Activated CD4-positive, CD25-positive, alpha-beta regulatory T cell treated with anti-CD3 and anti-CD28 coated beads, Interleukin-2, amount 50 U/mL, for 16 hours (primary cell): ENCODE measurements around the gene KANSL3.

ENCODE experiments used
- DNase-seq: peaks from one replicate; pipeline ENCODE4 v3.0.0-alpha.2; 2020; ENCODE audit warnings: low read depth, low spot score

Gene KANSL3

DNA sequence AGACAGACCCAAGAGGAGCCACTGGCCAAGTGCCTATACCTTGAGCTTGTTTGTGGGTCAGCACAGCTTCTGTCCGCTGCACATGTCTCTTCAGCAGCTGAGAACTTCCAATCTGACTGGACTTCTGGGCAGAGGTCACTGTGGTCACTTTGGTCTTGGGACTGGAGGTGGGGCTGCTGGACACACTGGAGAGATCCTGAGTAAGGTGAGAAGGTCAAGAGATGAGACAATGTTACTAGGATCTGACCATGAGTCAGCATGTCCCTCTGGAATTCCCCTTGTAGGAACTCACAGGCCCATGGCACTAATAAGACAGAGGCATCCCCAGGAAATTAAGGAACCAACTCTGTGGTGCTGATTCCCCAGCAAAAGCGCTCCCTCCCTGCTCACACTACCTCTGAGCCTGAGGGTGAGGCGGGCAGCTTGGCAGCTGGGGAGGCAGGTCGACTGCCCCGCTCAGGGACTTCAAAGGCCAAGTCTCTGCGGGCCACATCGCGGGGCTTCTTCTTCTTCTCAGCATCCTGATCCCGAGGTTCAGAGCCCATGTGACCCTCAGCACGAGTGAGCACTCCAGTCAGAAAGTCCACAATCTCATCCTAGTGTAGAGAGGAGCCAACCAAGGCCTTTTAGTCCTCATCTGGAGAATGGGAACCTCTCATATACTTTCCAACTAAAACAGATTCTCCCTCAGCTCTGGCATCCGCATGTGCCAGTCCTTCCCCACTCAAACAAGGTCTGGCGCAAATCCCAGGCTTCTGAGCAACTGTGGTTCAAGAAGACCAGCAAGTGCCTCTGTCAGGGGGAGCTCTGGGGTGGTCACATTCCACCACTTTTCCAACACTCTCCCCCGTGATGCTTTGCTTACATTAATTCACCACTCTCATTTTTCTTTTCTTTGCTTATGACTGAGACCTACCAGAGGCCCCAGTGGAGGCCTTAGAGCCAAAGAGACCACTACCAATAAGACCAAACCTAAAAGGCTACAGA, 29.4 kb downstream of the KANSL3 start:
- no peak for DNase-seq

DNA sequence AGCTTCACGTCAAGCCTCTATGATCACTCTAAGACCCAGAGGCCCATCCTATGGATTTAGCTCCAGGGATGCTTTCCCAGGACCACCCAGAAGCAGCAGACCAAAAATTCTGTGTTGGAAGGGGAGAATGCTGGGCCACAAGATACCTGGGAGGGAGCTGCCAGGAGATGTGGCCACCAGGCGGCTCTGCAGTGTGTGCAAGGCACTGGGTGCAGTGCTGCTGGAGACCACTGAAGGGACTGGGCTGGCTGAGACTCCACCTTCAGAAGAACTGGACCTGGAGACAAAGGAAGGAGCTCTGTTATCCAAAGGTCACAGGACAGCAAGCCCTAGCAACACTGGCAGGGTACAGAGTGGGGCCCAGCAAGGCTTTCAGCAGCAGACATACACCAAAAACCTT, 34.0 kb downstream of the KANSL3 start:
- no peak for DNase-seq

DNA sequence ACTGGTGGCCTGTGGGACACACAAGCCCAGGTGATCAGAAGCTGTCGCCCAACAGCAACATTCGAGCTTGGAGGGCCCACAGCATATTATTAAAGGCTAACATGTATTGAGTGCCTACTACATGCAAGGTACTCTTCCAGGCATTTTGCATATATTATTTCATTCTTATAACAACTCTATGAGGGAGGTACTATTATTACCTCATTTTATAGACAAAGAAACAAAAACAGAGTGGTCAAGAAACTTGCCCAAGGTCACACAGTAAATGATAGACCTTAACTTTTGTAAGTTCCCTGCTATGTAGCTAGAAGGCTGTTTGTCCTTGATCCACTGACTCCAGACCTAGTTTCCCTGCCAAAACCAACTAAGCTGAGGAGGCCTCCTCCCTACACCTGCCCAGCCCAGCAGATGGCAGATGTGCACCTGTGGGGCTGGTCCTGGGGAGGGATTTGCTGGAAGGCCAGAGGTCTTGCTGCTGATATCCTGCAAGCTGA, 35.7 kb downstream of the KANSL3 start:
- no peak for DNase-seq

DNA sequence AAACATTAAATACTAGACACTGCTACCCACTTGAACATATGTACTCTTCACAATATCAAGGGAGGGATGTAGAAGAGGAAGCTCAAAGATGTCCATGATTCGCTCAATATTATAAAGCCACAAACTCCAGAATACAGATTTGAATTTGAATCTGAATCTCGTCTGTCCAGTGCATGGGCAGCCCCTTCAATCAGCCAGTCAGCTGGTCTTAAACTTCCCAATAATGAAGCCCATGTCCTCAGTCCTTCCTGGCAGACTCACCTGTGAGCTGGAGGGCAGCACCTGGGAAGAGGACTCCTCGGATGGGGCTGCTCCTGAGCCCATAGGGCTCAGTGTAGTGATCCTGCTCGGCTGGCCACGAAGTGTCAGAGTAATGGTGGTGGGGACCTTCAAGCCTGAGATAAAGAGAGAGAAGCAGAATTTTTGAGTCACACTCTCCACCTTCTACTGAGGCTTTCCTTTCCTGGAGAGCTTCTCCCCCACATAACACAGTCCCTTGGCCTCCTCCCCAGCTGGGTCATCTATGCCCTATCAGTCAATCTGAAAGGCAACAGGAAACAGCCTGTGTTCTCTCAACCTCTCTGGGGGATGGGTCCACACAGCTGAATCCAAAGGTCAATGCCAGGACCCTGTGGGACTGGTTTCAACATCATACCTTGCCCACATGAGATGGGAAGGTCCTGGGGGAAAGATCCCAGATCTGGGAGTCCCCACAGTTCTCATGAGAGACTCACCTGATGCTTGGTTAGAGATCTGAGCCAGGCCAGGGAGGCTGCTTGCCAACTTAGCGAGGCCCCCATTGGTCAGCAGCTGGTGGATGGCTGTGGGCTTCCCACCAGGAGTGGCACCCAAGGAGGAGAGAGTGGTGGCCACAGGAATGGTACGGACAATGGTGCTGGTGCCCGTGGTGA, 36.5 kb downstream of the KANSL3 start:
- DNase-seq = no peak

DNA sequence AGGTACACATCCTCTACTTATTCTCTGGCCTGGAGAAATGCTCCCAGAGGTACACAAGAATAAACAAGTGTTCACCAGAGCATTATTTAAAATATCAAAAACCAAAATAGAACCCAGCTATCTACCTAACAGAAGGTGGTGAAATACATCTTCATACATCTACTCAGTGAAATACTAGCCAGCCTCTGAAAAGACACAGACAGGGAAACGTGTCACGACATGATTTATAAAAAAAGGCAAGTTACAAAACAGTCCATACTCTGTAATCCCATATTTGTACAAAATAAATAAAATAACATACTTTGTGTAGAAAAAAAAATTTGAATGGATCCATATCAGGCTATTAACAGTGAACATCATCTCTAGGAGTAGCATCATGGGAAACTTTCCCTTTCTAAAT, 38.2 kb downstream of the KANSL3 start:
- DNase-seq = no peak

DNA sequence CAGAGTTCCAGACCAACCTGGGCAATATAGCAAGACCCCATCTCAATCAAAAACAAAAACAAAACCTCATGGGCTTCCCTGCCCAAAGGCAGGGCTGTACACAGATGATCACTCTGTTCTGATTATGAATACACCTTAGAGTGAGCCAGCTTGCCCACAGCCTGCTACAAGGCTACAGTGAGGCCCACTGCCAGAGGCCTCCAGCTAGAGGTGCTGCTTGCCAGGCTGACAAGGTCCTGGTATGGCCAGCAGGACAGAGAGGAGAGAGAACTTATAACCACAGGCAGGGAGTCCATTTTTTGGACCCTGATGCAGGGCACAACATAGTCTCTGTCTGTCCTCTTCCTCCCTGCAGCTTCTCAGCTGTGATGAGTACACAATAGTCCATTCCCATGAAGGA, 41.5 kb downstream of the KANSL3 start:
- DNase-seq = no peak

DNA sequence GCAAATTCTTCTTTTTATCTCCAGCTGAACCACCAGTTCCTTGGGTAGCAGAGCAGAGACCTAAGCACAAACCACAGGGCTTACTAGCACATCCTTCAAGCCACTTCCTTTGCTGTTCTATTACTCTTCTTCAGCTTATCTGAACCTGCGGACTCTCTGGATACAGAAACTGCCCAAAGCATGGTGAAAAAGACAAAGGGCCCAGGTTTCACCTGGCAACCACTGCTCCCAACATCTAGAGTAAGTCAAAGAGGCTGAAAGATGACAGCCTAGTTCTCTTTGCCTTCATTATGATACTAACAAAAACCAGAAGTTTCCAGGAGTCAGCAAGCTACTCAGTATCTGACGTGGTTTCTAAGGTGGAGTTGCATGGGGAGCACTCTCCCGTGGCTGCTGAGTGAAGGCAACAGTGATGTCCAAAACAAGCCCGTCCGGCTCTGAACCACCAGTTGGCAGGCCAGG, 43.4 kb downstream of the KANSL3 start:
- DNase-seq = no peak

DNA sequence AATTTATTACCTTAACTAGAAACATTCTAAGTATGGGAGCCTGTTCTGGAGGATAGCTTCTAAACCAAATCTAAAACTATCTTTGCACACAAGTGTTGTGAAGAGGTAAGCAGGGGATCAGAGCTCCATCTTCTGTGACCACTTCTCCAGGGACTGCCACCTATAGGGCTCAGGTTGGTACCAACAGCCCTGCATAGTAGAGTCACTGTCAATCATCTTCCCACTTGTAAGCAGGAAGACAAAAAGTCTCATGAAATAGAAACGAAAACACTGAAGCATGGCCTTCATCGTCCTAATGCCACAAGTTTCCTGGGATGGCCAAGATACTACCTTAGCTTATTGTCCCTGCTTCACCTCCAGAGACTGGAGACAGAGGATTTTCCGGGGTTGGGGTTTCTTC, 43.8 kb downstream of the KANSL3 start:
- DNase-seq = no peak

DNA sequence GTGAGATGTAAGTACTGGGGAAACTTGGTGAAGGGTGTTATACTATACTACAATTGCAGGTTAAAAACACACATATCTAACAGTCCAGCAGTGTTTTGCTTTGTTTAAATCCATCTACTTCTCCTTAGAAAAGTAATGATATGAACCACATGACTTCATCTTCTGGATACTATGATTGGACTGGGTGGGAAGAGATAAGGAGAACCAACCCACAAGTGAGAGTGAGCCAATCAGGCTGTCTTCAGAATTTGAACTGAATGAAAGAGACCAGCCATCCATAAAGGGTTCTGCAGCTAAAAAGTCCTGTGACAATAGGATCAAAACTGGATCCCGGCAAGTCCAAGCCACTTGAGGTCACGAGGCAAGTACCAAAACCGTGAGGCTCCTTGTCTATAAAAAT, 46.6 kb downstream of the KANSL3 start:
- no peak for DNase-seq

DNA sequence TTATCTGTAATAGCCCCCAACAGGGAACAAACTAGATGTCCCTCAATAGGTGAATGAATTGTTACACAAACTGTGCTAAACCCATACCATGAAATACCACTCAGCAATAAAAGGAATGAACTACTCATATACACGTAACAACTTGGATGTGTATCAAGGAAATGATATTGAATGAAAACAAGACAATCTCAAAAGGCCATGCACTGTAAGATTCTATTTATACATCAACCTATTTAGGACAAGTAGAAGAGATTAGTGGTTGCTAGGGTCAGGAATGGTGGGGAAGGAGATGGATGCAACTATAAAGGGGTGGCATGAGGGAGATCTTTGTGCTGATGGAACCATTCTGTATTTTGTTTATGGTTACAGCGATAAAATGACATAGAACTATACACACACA, 47.1 kb downstream of the KANSL3 start:
- no peak for DNase-seq

DNA sequence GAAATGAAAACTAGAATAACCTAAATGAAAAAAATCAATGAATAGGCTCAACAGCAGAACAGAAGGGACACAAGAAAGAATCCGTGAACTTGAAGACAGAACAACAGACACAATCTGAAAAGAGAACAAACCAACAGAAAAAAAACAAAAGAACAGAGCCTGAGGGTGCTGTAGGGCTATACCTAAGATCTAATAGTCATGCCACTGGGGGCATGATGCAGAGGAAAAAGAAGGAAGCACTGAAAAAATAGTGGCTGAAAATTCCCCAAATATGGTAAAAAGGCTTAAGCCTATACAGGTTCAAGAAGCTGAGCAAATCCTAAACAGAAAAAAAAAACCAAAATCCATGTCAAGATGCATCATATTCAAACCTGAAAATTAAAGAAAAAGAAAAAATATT, 50.3 kb downstream of the KANSL3 start:
- no peak for DNase-seq

DNA sequence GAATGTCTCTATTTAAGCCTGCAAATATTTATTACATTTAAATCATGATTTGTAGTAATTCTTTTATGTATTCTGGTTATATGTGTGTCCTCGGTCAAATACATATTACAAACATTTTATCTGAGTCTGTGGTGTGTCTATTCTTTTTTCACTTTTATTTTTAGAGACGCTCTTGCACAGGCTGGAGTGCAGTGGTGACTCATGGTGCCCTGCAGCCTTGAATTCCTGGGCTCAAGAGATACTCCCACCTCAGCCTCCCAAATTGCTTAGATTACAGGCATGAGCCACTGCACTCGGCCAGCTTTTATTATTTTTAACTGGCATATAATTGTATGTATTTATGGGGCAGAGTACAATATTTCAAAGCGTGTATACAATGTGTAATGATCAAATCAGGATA, 54.1 kb downstream of the KANSL3 start:
- no peak for DNase-seq

DNA sequence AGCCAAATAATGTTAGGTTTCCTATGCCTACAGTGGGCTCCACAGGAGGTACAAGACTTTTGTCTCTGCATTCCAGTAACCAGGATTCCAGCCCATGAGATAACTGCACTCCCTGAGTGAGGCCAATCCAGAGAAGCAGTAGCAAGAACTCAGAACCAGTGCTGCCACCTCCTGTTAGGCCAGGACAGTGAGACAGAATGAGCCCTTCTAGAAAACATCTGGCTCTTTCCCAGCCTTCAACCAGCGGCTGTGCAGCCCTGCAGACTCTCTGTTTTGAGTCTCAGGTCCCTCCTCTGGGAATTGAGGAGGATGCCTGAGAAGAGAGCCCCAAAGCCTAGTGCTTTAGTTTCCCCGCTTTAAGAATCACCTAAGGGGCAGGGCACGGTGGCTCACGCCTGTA, 57.3 kb downstream of the KANSL3 start:
- DNase-seq = no peak

DNA sequence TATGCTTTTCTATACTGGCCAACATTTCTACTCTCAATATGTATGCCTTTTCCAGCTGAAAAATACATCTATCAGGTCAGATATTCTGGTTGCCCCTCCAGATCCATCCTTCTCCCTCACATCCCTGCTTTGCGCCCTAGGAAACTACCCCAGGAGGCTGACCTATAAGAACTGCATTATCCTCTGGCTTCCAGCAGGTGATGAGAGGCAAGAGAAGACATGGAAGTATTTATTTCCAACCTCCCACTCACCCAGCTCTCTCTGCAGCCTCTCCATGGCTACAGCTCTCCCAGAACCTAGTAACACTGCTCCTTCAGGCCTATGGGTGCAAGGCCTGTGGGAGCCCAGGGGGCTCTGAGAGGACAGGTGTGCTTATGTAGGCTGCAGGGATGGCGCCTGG, 58.7 kb downstream of the KANSL3 start:
- DNase-seq = no peak

DNA sequence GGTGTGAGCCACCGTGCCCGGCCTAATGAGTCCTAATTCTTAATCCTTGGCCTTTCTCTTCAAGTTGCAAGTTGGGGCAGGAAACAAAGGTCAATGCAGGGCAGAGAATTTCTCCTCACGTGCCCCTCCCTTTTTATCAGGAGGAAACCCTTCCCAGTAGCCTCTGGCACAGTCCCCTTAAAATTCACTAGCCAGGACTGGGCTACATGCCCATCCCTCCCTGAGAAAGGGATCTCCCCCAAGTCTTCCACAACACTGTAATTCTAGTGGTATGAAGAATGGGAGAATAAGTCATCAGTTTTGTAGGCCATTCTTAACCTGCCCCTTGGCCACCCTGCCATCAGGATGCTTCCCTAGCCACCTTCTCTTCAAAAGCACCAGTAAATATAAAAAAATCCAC, 59.4 kb downstream of the KANSL3 start:
- no peak for DNase-seq

DNA sequence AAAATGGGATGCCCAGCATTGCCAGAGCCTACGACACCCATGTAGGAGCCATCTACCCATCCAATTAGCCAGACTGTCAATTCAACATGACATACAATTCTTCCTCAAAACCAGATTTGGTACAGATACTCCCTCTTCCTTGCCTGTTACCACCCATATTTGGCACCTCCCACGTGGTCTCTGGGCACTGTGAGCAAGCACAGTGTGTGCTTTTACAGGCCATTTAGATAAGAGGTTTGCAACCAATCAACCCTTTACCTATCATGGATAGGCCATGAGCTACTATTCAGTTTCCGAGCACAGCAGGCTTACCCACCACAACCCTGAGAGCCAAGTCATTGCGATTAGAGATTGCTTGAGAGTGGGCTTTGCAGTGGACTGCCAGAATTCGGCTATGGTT, 60.6 kb downstream of the KANSL3 start:
- DNase-seq = no peak

DNA sequence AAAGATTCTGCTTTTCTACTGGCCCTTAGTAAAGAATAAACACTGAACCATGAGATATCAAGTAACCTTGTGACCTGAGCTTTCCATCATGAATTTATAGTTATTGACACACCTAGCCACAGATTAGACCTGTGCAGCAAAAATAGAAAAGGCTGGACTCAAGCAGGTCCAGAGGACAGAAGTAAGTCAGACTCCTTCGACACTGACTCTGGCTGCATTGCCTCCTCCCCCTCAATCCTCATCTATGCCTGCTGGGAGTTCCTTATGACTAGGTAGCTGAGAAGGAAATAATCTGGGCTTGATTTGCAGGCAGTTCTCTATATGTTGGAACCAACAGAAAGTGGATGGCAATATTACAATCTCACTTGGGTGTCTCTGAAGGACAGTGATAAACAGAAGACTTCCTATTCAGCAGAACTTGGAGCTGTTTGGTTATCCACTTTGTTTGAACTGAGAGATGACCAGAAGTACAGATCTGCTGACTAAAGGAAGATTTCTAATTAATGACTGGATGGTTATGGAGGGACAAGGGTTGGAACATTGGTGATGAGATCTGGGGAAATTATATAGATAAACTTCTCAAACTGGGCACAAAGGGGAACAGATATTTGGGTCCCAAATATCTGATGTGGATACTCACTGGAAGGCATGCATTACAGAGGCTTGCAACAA, 62.2 kb downstream of the KANSL3 start:
- no peak for DNase-seq

DNA sequence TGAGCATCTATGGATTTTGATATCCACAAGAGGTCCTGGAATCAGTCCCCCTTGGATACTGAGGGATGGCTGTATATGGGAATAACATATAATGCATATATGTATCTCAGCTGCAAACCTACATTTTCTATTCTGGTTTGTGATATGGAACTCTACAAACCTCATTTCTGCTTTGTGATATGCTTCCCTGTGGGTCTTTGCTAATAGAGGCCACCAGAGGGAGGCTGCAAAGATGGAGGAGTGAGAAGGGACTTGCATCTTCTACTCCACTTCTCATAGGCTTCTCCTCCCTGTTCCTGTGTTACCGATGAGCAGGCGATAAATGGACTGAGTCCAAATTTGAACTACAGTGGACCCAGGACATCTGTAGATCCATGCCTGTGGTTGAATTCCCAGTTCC, 63.7 kb downstream of the KANSL3 start:
- DNase-seq = no peak

DNA sequence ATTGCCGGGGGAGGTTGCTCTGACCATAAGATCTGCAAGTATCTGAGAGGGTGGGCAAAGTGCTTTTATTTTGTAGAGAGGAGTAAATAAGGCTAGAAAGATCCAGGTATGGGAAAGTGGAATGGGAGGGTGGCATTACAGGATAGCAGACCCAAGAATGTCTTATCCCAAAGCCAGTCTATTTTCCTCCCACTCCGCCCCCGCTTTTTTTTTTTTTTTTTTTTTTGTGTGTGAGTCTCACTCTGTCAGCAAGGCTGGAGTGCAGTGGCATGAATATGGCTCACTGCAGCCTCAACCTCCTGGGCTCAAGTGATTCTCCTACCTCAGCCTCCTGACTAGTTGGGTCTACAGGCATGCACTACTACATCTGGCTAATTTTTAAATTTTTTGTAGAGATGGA, 70.0 kb downstream of the KANSL3 start:
- DNase-seq = no peak

DNA sequence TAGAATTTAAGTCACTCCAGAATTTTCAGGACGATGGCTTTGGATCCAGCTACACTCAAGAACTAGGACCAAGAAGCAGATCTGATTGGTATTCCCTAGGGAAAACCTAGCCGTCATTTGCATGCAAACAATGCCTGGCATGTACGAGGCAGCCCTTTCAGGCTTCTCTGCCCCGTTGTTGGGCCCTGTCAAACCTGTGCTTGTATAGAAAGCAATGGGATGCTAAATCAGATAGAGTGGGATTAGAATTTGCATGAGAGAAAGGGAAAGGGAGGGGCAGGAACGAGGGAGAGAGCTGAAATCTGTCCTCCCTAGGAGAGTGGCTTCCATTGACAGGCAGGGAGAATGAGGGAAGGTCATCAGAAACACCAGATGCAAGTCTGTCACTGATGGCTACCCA, 73.0 kb downstream of the KANSL3 start:
- DNase-seq = no peak

DNA sequence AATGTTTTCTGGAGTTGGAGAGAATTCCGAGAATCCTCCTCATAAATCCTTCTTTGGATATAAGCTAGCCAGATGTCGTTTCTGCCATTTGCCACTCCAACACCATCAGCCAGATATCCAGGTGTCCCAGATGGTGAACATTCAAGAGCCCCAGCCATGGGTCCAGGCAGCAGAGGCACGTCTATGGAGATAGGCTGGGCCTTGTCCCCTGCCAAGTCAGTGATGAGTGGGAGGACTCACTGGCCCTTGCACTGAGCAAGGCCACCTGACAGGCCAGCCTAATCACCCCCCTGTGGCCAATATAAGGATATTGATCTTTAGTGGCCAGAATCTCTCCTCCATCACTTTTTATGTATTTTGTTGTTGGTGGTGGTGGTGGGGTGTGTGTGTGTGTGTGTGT, 73.5 kb downstream of the KANSL3 start:
- DNase-seq = no peak

DNA sequence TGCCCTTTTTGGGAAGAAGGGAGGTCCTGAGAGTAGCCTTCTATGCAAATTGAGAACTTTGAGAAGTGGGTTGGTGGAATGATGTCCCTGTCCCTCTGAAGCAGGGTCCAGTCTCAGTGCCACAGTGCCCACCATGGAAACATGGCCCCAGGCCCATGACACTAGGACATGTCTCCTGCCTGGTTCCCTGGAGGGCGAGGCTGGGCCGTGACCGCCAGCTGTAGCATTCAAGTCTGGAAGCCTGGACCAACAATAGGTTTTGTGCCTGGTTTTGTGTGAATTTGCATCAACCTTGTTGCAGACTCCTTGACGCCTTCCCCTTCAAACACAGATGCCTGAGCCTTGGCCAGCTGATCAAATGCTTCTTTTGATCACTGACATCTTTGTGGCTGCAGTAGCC, 74.1 kb downstream of the KANSL3 start:
- DNase-seq = no peak
